ENCODE measurements around the gene FOXA3. TPM values are rescaled to one million over a fixed set of nuclear protein-coding genes. Genes with fewer than 3 reads are reported as not detected.
"Not testable (repeated sequence)": the region's sequence is repeated elsewhere in the genome, so short reads cannot be mapped to it uniquely, and the experiment has no call there.

Gene FOXA3
- total RNA-seq, 1 donor from 2014 or later: 1.6 TPM

DNA sequence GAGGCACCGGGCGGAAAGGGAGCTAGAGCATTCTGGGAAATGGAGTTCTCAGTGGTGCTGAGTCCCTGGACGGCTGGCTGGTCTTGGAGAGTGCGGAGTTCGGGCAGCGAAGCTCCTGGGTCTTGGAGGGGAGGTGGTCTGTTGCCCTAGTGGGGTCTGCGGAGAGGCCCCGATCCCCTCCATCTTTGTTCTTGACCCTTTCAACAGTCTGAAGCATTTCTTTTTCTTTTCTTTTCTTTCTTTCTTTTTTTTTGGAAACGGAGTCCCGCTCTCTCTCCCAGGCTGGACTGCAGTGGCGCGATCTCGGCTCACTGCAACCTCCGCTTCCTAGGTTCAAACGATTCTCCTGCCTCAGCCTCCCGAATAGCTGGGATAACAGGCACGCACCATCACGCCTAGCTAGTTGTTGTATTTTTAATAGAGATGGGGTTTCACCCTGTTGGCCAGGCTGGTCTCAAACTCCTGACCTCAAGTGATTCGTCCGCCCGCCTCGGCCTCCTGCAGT is 739 bp upstream of the FOXA3 start:
- H3K27ac ChIP-seq: no peak overlapping the region
- DNase-seq (no peak), ATAC-seq (no peak)
- peaks cover 16% of the 10 kb centered on the region for H3K4me1 ChIP-seq
- no peaks in the 10 kb centered on the region for H3K9me3 ChIP-seq
- intact Hi-C loops (cut with DNase I): no loop called here
- H3K36me3 ChIP-seq: peaks cover 22% of the 10 kb centered on the region
- H3K4me3 ChIP-seq: peak overlapping the region; percentile 97
- TF ChIP-seq, protein P1, sequence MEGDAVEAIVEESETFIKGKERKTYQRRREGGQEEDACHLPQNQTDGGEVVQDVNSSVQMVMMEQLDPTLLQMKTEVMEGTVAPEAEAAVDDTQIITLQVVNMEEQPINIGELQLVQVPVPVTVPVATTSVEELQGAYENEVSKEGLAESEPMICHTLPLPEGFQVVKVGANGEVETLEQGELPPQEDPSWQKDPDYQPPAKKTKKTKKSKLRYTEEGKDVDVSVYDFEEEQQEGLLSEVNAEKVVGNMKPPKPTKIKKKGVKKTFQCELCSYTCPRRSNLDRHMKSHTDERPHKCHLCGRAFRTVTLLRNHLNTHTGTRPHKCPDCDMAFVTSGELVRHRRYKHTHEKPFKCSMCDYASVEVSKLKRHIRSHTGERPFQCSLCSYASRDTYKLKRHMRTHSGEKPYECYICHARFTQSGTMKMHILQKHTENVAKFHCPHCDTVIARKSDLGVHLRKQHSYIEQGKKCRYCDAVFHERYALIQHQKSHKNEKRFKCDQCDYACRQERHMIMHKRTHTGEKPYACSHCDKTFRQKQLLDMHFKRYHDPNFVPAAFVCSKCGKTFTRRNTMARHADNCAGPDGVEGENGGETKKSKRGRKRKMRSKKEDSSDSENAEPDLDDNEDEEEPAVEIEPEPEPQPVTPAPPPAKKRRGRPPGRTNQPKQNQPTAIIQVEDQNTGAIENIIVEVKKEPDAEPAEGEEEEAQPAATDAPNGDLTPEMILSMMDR (IDR thresholded peaks at IDR 0.05): no peak
- peaks cover 16% of the 10 kb centered on the region for H3K27me3 ChIP-seq

DNA sequence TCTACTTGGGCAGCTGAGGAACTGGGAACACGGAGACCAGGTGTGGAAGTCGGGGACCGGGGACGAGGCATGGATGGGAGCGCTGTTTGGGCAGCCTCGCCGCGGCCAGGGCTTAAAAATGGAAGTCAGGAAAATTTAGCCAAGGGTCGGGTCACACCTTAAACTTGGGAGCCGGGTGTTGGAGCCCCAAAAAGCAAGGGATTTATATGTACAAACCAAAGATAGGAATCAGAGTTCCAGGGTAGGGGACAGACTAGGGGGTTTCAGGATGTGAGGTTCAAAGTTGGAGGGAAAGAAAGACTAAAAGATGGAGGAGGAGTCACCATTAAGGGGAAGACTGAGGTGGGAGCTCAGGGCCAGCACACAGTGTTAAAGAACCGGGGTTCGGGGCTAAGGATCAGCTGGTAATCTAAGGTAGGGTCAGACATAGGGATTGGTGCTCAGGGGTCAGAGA is 530 bp downstream of the FOXA3 start:
- DNase-seq: no peak
- H3K27me3 ChIP-seq: peaks cover 16% of the 10 kb centered on the region
- no peak overlapping the region for H3K27ac ChIP-seq
- H3K4me3 ChIP-seq: peak overlapping the region; percentile 97
- H3K36me3 ChIP-seq: peaks cover 11% of the 10 kb centered on the region
- intact Hi-C loops (cut with DNase I): no loop called here
- no peaks in the 10 kb centered on the region for H3K9me3 ChIP-seq
- TF ChIP-seq, protein P1 (IDR thresholded peaks at IDR 0.05): no peak
- ATAC-seq: no peak
- H3K4me1 ChIP-seq: peaks cover 16% of the 10 kb centered on the region

GRCh38 chr19:45865269-45865948 is 1.3 kb downstream of the FOXA3 start:
- peaks cover 16% of the 10 kb centered on the region for H3K27me3 ChIP-seq
- no peak for ATAC-seq

GRCh38 chr19:45866400-45867176 is 2.5 kb downstream of the FOXA3 start:
- TF ChIP-seq, protein P1 (IDR thresholded peaks at IDR 0.05): no peak
- DNase-seq (no peak), ATAC-seq (no peak)
- intact Hi-C loops (cut with DNase I): no loop called here
- peaks cover 16% of the 10 kb centered on the region for H3K4me1 ChIP-seq
- no peaks in the 10 kb centered on the region for H3K36me3 ChIP-seq
- H3K9me3 ChIP-seq: no peaks in the 10 kb centered on the region
- no peak overlapping the region for H3K4me3 ChIP-seq
- peaks cover 16% of the 10 kb centered on the region for H3K27me3 ChIP-seq
- H3K27ac ChIP-seq: no peak overlapping the region

More at GRCh38 chr19:45865269-45865948, 1.3 kb downstream of the FOXA3 start:
- peaks cover 4% of the 10 kb centered on the region for H3K36me3 ChIP-seq
- TF ChIP-seq, protein P1 (IDR thresholded peaks at IDR 0.05): no peak
- no peak for DNase-seq
- no peaks in the 10 kb centered on the region for H3K9me3 ChIP-seq
- no peak overlapping the region for H3K4me3 ChIP-seq
- H3K27ac ChIP-seq: no peak overlapping the region
- intact Hi-C loops (cut with DNase I): no loop called here
- H3K4me1 ChIP-seq: peaks cover 16% of the 10 kb centered on the region

- H3K36me3 ChIP-seq; H3K9me3 ChIP-seq; H3K27ac ChIP-seq; intact Hi-C loops (cut with DNase I); H3K4me3 ChIP-seq; H3K4me1 ChIP-seq; DNase-seq; ATAC-seq: not testable (repeated sequence)
- H3K27me3 ChIP-seq: peaks cover 16% of the 10 kb centered on the region
These were observed 3.1 kb downstream of the FOXA3 start for GRCh38 chr19:45867241-45867640.

DNA sequence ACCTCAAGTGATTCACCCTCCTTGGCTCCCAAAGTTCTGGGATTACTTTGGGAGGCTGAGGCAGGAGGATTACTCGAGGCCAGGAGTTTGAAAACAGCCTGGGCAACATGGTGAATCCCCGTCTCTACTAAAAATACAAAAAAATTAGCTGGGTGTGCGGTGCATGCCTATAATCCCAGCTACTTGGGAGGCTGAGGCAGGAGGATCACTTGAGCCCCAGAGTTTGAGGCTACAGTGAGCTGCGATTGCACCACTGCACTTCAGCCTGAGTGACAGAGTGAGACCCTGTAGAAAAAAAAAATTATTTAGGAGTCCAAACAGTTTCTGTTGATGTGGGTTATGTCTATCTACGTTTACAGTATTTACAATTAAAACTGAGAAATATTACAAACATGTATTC is 6.7 kb downstream of the FOXA3 start:
- no peak for DNase-seq
- Histone ChIP-seq H3K27me3 (no peaks in the 10 kb centered on the region), H3K4me3 (no peak overlapping the region), H3K4me1 (no peaks in the 10 kb centered on the region), H3K27ac (no peak overlapping the region), H3K36me3 (no peaks in the 10 kb centered on the region), H3K9me3 (no peaks in the 10 kb centered on the region)
- no peak for ATAC-seq
- intact Hi-C loops (cut with DNase I): no loop called here
- TF ChIP-seq, protein P1 (IDR thresholded peaks at IDR 0.05): no peak
